GM18526 (cell line): ENCODE data around the gene FHDC1.

Experiments
- POLR2A ChIP-seq: IDR thresholded peaks from 3 replicates; pipeline ENCODE4 v1.6.1; 2011; ENCODE audit not compliant: insufficient read length; ENCODE audit errors: extremely low read depth

FHDC1 gene

DNA sequence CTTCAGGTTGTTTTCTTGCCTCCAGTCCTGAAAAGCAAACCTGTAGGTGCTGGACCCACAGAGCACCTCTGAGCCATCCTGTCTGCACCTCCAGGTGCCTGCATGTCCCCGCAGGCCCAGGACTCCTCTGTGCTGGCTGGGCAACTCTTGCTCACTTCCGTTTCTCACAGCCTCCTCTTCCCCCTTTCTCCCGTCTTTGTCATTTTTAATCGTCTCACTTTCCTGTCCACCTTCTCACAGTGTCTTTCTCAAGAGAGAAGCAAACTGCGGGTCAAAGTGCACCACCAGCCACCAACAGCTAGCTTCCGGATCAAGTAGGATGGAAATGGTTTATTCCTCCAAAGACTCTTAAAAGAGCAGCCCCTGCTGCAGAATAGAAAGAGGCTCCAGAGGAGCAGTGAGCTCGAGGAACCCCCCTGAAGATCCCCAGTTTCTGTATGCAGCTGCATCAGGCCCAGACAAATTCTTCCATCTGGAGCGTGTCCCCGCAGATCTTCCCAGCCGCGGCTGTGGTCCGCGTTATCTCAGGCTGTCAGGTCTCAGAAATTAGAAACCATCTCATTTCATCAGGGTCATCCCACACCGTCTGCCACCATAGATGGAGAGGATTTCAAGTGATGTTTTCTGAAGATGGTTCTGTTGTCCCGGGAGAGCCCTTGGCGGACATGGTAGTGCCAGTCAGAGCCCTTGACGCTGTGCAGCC, 87.7 kb downstream of the FHDC1 start:
- TF ChIP-seq POLR2A: no peak

DNA sequence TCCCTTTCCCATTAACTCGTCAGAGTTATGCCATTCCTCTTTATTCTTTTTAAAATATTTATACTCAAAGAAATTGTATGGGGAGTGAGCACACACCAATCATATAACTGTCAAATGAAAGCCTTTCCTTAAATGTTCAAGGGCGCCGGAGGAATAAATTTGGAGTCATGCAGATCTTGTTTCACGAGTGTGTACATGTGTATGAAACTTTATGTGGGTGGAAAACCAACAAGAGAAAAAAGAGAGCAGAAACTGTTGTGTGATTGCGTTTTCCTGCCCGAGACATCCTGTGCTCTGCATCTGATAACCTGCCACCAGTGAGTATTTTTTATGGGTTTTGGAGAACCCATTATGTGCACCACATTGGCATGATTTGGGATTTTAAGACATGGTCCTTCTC, 88.3 kb downstream of the FHDC1 start:
- no peak for TF ChIP-seq POLR2A

DNA sequence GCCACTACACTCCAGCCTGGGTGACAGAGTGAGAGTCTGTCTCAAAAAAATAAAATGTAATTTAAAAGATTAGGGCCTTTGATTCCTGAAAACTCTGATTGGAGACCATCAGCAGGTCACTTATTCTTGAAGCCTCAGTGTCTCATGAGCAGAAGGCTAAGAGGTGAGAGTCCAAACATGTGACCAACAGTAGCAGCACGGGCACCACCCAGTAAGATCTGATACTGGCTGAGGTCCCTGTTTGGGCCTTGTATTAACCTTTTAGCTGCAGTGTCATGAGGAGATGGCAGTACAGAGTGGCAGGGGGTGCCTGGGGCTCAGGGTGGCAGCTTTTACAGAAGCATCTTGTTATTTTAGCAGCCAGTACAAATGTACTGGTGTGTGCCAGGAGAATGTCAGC, 89.3 kb downstream of the FHDC1 start:
- TF ChIP-seq POLR2A: no peak

DNA sequence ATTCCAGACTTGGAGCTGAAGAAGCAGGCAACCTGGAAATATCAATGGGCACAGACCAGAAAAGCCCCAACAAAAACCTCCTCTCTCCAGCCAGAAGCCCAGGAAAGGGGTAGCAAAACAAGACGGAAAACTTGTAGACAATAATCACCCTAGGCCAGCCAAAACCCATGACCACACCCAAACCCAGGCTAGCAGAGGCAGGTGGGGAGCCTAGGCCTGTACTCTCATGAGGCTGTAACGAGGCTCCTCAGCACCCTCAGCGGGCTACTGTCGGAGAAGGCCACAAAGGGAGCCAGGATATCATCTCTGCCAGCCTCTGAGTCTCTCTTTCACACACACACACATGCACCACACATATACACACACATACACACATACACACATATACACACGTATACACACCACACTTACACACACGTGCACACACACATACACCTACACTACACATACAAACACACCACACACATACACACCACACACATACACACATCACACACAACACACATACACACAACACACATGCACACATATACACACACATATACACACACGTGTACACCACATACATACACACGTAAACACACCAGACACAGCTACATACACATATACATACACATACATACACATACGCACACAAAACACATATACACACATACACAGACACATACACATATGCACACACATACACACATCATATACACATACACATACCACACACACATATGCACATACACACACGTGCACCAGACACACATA, 90.6 kb downstream of the FHDC1 start:
- TF ChIP-seq POLR2A: no peak

DNA sequence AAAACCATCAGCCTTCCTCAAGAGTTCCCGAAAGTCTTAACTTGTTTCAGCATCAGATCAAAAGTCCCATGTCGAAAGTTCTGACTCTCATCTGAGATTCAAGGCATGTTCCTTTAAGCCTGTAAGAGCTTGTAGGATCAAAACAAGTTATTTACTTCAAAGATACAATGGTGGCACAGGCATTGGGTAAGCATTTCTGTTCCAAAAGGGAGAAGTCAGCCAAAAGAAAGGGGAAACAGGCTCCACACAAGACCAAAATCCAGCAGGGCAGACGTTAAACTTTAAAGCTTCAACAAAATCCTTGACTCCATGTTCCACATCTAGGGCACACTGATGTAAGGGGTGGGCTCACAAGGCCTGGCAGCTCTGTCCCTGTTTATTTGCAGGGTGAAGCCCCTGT, 91.7 kb downstream of the FHDC1 start:
- TF ChIP-seq POLR2A: no peak

DNA sequence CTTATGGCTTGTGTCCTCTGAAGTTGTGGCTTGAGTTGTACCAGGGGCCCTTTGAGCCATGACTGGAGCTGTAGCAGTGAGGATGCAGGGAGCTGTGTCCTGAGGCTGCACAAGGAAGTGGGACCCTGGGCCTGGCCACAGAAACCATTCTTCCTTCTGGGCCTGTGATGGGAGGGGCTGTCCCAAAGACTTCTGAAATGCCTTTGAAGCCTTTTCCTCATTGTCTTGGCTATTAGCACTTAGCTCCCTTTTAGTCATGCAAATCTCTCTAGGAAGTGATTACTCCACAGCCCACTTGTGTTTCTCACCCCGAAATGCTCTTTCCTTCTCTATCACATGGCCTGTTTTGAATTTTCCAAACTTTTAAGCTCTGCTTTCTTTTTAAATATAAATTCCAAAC, 92.4 kb downstream of the FHDC1 start:
- TF ChIP-seq POLR2A: no peak
